Mucosa of gallbladder (tissue), 1 donor: ENCODE measurements around the gene ADA. TPM values are rescaled to one million over a fixed set of nuclear protein-coding genes. Genes with fewer than 3 reads are reported as not detected.
"Not testable (repeated sequence)": the region's sequence is repeated elsewhere in the genome, so short reads cannot be mapped to it uniquely, and the experiment has no call there.

Source experiments
- DNase-seq: peaks from one replicate; pipeline ENCODE4 v3.0.0-alpha.2; 2020; ENCODE audit warnings: low spot score
- total RNA-seq: library from RNA; stranded (reverse); gene quantifications from one replicate; pipeline ENCODE4 v1.2.1, GENCODE V29; 2021
- donor health status: DM: no; HTN: no; CAD: no.

The ADA gene
- total RNA-seq, result 5.1 TPM

GRCh38 chr20:44651684-44652423, at the start of gene ADA:
Gene ADA (minus strand): TSS chr20:44651699. CDS start chr20:44651607, 92 bp downstream.
- peak; percentile 55 for DNase-seq

GRCh38 chr20:44700306-44700705, 48.8 kb upstream of the ADA start:
- DNase-seq, result no peak

- no peak for DNase-seq
Measured at GRCh38 chr20:44698351-44698750, 46.9 kb upstream of the ADA start.

- not testable (repeated sequence) for DNase-seq
Measured at GRCh38 chr20:44697041-44697440, 45.5 kb upstream of the ADA start.

GRCh38 chr20:44696315-44696714, 44.8 kb upstream of the ADA start:
- DNase-seq, result no peak

GRCh38 chr20:44695674-44696300, 44.3 kb upstream of the ADA start:
- DNase-seq, result no peak

GRCh38 chr20:44695295-44695673, 43.8 kb upstream of the ADA start:
- DNase-seq, result no peak

GRCh38 chr20:44694159-44694558, 42.7 kb upstream of the ADA start:
- no peak for DNase-seq

GRCh38 chr20:44693627-44694026, 42.1 kb upstream of the ADA start:
- no peak for DNase-seq

GRCh38 chr20:44692932-44693480, 41.5 kb upstream of the ADA start:
- DNase-seq, result peak; percentile 79

GRCh38 chr20:44691424-44692423, 40.2 kb upstream of the ADA start:
- peak; percentile 46 for DNase-seq

- no peak for DNase-seq
Measured at GRCh38 chr20:44690781-44691423, 39.4 kb upstream of the ADA start.

- no peak for DNase-seq
Measured at GRCh38 chr20:44689809-44690208, 38.3 kb upstream of the ADA start.

- DNase-seq, result no peak
Measured at GRCh38 chr20:44688053-44688625, 36.6 kb upstream of the ADA start.

GRCh38 chr20:44686934-44687333, 35.4 kb upstream of the ADA start:
- no peak for DNase-seq

GRCh38 chr20:44684047-44684967, 32.8 kb upstream of the ADA start:
- no peak for DNase-seq

- DNase-seq, result peak; percentile 60
Measured at GRCh38 chr20:44683263-44684046, 32.0 kb upstream of the ADA start.

GRCh38 chr20:44681796-44682566, 30.5 kb upstream of the ADA start:
- no peak for DNase-seq
